ENCODE data around the gene SVIP. TPM values are rescaled to one million over a fixed set of nuclear protein-coding genes. Genes with fewer than 3 reads are reported as not detected.

The SVIP gene
- total RNA-seq, 2 donors from 2014 or later: 8.5 to 14.0 TPM

DNA sequence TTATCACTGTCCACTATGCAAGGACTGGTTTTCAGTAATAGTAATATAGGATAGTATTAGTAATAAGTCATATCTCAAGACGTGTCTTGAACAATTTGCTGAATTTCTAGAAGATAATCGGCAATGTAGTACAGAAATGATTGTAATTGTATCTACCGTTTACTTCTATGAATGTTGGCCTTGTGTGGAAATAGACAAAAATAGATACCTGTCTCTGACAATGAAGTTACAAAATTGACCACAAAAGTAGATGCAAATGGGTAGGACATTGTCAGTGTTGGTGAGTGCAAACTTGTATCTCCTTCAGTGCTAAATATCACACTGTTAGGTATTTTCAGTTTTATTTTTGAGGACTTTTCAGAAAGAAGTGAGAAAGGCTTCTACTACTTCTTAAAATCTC, 43.1 kb downstream of the SVIP start:
- no peak overlapping the region for H3K27ac ChIP-seq
- no peaks in the 10 kb centered on the region for H3K36me3 ChIP-seq
- no peak for DNase-seq (ENCODE audit: low spot score)
- TF ChIP-seq, protein P1, sequence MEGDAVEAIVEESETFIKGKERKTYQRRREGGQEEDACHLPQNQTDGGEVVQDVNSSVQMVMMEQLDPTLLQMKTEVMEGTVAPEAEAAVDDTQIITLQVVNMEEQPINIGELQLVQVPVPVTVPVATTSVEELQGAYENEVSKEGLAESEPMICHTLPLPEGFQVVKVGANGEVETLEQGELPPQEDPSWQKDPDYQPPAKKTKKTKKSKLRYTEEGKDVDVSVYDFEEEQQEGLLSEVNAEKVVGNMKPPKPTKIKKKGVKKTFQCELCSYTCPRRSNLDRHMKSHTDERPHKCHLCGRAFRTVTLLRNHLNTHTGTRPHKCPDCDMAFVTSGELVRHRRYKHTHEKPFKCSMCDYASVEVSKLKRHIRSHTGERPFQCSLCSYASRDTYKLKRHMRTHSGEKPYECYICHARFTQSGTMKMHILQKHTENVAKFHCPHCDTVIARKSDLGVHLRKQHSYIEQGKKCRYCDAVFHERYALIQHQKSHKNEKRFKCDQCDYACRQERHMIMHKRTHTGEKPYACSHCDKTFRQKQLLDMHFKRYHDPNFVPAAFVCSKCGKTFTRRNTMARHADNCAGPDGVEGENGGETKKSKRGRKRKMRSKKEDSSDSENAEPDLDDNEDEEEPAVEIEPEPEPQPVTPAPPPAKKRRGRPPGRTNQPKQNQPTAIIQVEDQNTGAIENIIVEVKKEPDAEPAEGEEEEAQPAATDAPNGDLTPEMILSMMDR (IDR thresholded peaks at IDR 0.05): no peak
- no peaks in the 10 kb centered on the region for H3K4me1 ChIP-seq (ENCODE audit: control insufficient read depth in 1 of 2, low read depth in 2 of 2)
- no peak overlapping the region for H3K4me3 ChIP-seq
- no peaks in the 10 kb centered on the region for H3K27me3 ChIP-seq (replicated peaks; ENCODE audit: insufficient read depth)
- H3K9me3 ChIP-seq: no peaks in the 10 kb centered on the region
- ATAC-seq (ENCODE audit: insufficient number of reproducible peaks, low FRiP score, low read depth): no peak

DNA sequence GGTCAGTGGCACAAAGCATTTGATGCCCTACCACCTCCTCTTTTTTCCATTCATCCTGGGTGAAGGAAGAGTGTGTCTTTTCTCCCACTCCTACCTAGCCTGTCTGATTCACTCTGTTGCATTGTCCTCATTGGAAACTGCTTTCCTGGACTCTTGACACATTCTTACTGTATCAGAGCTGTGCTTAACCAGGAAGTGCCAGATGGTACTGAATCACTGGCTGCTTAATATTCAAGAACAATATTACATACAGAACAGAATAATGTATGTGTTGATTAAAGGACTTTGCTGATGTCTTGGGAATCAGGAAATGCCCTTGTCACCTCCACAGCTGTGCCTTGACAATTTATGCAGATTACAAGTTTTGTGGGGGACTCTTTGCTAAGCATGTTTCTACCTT, 44.4 kb downstream of the SVIP start:
- Histone ChIP-seq H3K4me3 (no peak overlapping the region), H3K9me3 (no peaks in the 10 kb centered on the region), H3K36me3 (no peaks in the 10 kb centered on the region), H3K27ac (no peak overlapping the region), H3K4me1 (ENCODE audit: control insufficient read depth in 1 of 2, low read depth in 2 of 2) (no peaks in the 10 kb centered on the region), H3K27me3 (replicated peaks; ENCODE audit: insufficient read depth) (no peaks in the 10 kb centered on the region)
- DNase-seq (ENCODE audit: low spot score) (no peak), ATAC-seq (ENCODE audit: insufficient number of reproducible peaks, low FRiP score, low read depth) (no peak)
- TF ChIP-seq, protein P1 (IDR thresholded peaks at IDR 0.05): no peak

DNA sequence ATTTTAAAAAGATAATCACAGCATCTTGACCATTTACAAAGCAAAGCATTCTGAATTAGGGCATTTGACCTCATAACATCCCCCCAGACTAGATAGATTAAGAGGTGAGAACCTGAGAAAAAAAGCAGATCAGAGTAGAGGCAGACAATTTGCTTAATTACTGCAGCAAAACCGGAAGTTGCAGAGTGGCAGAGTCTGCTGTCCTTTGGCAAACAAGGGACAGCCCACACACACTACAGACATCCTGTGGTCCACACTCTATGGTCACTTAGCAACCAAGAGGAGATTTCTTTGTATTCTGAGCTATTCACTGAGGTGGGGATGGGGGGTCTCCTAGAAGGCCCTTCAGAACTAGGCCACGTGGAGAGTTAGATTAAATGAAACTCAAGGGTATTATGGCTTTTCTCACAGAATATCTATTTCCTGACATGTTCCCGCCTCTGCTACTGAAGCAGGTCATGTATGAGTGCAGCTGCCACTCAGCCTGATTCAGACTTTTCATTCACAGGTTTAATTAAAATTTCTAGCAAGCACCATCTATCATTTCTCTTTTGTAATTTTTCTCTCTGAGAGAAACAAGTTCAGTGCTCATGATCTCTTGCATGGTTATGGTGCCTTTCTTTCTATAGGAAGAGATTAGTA, 48.5 kb downstream of the SVIP start:
- Histone ChIP-seq H3K4me3 (no peak overlapping the region), H3K27me3 (replicated peaks; ENCODE audit: insufficient read depth) (no peaks in the 10 kb centered on the region), H3K4me1 (ENCODE audit: control insufficient read depth in 1 of 2, low read depth in 2 of 2) (no peaks in the 10 kb centered on the region), H3K27ac (no peak overlapping the region), H3K36me3 (no peaks in the 10 kb centered on the region), H3K9me3 (no peaks in the 10 kb centered on the region)
- TF ChIP-seq, protein P1 (IDR thresholded peaks at IDR 0.05): no peak
- DNase-seq (ENCODE audit: low spot score) (no peak), ATAC-seq (ENCODE audit: insufficient number of reproducible peaks, low FRiP score, low read depth) (no peak)

DNA sequence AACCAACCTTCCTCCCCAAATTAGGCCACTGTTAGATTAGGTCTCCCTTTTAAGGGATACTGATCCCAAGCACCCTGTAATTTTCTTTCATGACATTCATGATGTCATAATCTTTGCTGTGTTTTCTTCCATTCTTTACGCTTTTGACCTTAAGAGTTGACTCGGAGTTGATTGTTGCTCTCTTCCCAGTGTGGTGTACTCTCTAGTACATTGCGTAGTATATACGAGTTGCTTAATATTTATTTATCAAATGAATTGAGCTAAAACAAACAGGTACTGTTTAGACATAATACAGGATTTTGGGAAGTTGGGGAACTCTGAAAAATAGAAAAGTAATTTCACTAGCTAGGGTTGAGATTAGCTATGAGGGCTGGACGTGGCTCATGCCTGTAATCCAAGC, 49.8 kb downstream of the SVIP start:
- TF ChIP-seq, protein P1 (IDR thresholded peaks at IDR 0.05): no peak
- H3K36me3 ChIP-seq: no peaks in the 10 kb centered on the region
- no peak overlapping the region for H3K4me3 ChIP-seq
- H3K9me3 ChIP-seq: no peaks in the 10 kb centered on the region
- DNase-seq (ENCODE audit: low spot score) (no peak), ATAC-seq (ENCODE audit: insufficient number of reproducible peaks, low FRiP score, low read depth) (no peak)
- no peaks in the 10 kb centered on the region for H3K27me3 ChIP-seq (replicated peaks; ENCODE audit: insufficient read depth)
- H3K27ac ChIP-seq: no peak overlapping the region
- H3K4me1 ChIP-seq (ENCODE audit: control insufficient read depth in 1 of 2, low read depth in 2 of 2): no peaks in the 10 kb centered on the region

DNA sequence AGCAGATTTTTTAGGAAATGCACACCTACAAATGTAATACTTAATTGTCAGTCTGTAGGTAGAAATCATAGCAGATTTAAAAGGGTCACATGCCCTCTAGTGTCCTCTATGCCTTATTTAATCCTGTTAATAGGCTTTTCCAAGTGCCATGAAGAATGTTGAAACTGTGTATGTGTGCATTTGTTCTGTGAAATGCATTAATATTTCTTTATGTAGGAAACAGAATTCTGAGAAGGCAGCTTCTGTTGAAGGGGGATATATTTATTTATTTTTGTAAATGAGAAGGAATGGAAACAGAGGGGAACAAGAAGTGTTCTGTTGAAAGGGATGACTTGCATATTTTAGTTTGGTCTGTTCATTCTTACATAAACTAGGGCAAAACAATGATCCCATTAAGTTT, 51.0 kb downstream of the SVIP start:
- Histone ChIP-seq H3K9me3 (no peaks in the 10 kb centered on the region), H3K27ac (no peak overlapping the region), H3K4me1 (ENCODE audit: control insufficient read depth in 1 of 2, low read depth in 2 of 2) (no peaks in the 10 kb centered on the region), H3K27me3 (replicated peaks; ENCODE audit: insufficient read depth) (no peaks in the 10 kb centered on the region), H3K4me3 (no peak overlapping the region), H3K36me3 (no peaks in the 10 kb centered on the region)
- DNase-seq (ENCODE audit: low spot score) (no peak), ATAC-seq (ENCODE audit: insufficient number of reproducible peaks, low FRiP score, low read depth) (no peak)
- TF ChIP-seq, protein P1 (IDR thresholded peaks at IDR 0.05): no peak

Data from thoracic aorta (tissue), 2 donors.